ENCODE results near the gene RELL2.

RELL2 gene

GRCh38 chr5:141657937-141658545 is 21.2 kb downstream of the RELL2 start:
- DNase-seq (ENCODE audit: low read depth in 1 of 2, low spot score in 1 of 2), result no peak
- Histone ChIP-seq H3K27me3 (ENCODE audit: insufficient read depth, poor library complexity, severe bottlenecking) (no peaks in the 10 kb centered on the region), H3K27ac (replicated peaks) (no peak overlapping the region), H3K4me3 (replicated peaks; ENCODE audit: insufficient read depth, low read length) (no peak overlapping the region)
- TF ChIP-seq REST (IDR thresholded peaks at IDR 0.05; ENCODE audit: insufficient replicate concordance, low read depth) (no peak), SPI1 (IDR thresholded peaks at IDR 0.05; ENCODE audit: borderline replicate concordance, low read depth) (no peak), CTCF (IDR thresholded peaks at IDR 0.05; ENCODE audit: insufficient read depth, low read length) (no peak), POLR2AphosphoS5 (IDR thresholded peaks at IDR 0.05; ENCODE audit: low read depth) (no peak), GABPA (IDR thresholded peaks at IDR 0.05; ENCODE audit: low read depth) (no peak)

- DNase-seq (ENCODE audit: low read depth in 1 of 2, low spot score in 1 of 2), result no peak
- H3K4me3 ChIP-seq (replicated peaks; ENCODE audit: insufficient read depth, low read length), result no peak overlapping the region
- TF ChIP-seq POLR2AphosphoS5 (IDR thresholded peaks at IDR 0.05; ENCODE audit: low read depth) (no peak), REST (IDR thresholded peaks at IDR 0.05; ENCODE audit: insufficient replicate concordance, low read depth) (no peak), GABPA (IDR thresholded peaks at IDR 0.05; ENCODE audit: low read depth) (no peak), SPI1 (IDR thresholded peaks at IDR 0.05; ENCODE audit: borderline replicate concordance, low read depth) (no peak), CTCF (IDR thresholded peaks at IDR 0.05; ENCODE audit: insufficient read depth, low read length) (no peak)
- H3K27ac ChIP-seq (replicated peaks), result no peak overlapping the region
- H3K27me3 ChIP-seq (ENCODE audit: insufficient read depth, poor library complexity, severe bottlenecking), result no peaks in the 10 kb centered on the region
These were observed 25.2 kb downstream of the RELL2 start for GRCh38 chr5:141662028-141662427.

DNA sequence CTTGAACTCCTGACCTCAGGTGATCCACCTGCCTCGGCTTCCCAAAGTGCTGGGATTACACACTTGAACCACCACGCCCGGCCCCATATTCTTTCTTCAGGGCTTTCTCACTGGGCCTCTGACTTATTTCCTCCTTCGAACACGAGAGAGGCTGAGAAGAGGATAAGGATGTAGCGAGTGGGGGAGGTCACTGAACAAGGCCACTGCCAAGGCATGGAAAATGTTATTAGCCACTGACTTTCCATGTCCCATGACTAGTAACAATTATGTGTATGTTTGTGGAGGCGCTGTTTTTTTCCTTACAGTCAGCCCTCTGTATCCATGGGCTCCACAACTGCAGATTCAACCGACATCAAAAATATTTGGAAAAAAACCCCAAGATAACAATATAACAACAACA is 26.7 kb downstream of the RELL2 start:
- Histone ChIP-seq H3K27ac (replicated peaks) (no peak overlapping the region), H3K4me3 (replicated peaks; ENCODE audit: insufficient read depth, low read length) (no peak overlapping the region), H3K27me3 (ENCODE audit: insufficient read depth, poor library complexity, severe bottlenecking) (no peaks in the 10 kb centered on the region)
- no peak for DNase-seq (ENCODE audit: low read depth in 1 of 2, low spot score in 1 of 2)
- no peak for TF ChIP-seq GABPA (IDR thresholded peaks at IDR 0.05; ENCODE audit: low read depth)
- no peak for TF ChIP-seq CTCF (IDR thresholded peaks at IDR 0.05; ENCODE audit: insufficient read depth, low read length)
- no peak for TF ChIP-seq POLR2AphosphoS5 (IDR thresholded peaks at IDR 0.05; ENCODE audit: low read depth)
- no peak for TF ChIP-seq SPI1 (IDR thresholded peaks at IDR 0.05; ENCODE audit: borderline replicate concordance, low read depth)
- no peak for TF ChIP-seq REST (IDR thresholded peaks at IDR 0.05; ENCODE audit: insufficient replicate concordance, low read depth)
